H9 (cell line): ENCODE data around the gene RTP1. TPM values are rescaled to one million over a fixed set of nuclear protein-coding genes. Genes with fewer than 3 reads are reported as not detected.

ENCODE experiments used
- DNase-seq: peaks from one replicate; pipeline ENCODE4 v3.0.0-alpha.2; 2017
- H2AFZ ChIP-seq: one replicate; pipeline ENCODE4 v1.6.1; 2013; ENCODE audit warnings: mild to moderate bottlenecking, low read length, control low read depth, moderate library complexity
- H2AK5ac ChIP-seq: 2 replicates; pipeline ENCODE4 v1.6.1; 2013; ENCODE audit warnings: low read length, control low read depth, mixed read lengths; ENCODE audit not compliant: insufficient read length
- H2BK120ac ChIP-seq: one replicate; pipeline ENCODE4 v1.6.1; 2013; ENCODE audit warnings: low read depth, mild to moderate bottlenecking, low read length, control low read depth, inconsistent platforms; ENCODE audit not compliant: poor library complexity, severe bottlenecking
- H2BK12ac ChIP-seq: 2 replicates; pipeline ENCODE4 v1.6.1; 2013; ENCODE audit warnings: low read length, control low read depth, mixed read lengths, low read depth; ENCODE audit not compliant: insufficient read length
- H2BK15ac ChIP-seq: 2 replicates; pipeline ENCODE4 v1.6.1; 2013; ENCODE audit warnings: low read depth, low read length, control low read depth
- H2BK20ac ChIP-seq: one replicate; pipeline ENCODE4 v1.6.1; 2013; ENCODE audit warnings: low read depth, mild to moderate bottlenecking, low read length, control low read depth, inconsistent platforms; ENCODE audit not compliant: poor library complexity, severe bottlenecking
- H2BK5ac ChIP-seq: 2 replicates; pipeline ENCODE4 v1.6.1; 2013; ENCODE audit warnings: low read length, control low read depth, mixed read lengths; ENCODE audit not compliant: insufficient read length
- H3K14ac ChIP-seq: 2 replicates; pipeline ENCODE4 v1.6.1; 2013; ENCODE audit warnings: low read length, control low read depth; ENCODE audit not compliant: insufficient read depth
- H3K18ac ChIP-seq: 2 replicates; pipeline ENCODE4 v1.6.1; 2013; ENCODE audit warnings: low read depth, mild to moderate bottlenecking, mixed read lengths, low read length, control low read depth; ENCODE audit not compliant: insufficient read length
- H3K23ac ChIP-seq: 2 replicates; pipeline ENCODE4 v1.6.1; 2013; ENCODE audit warnings: low read length, control low read depth, mixed read lengths, low read depth; ENCODE audit not compliant: insufficient read length
- H3K23me2 ChIP-seq: 2 replicates; pipeline ENCODE4 v1.6.1; 2013; ENCODE audit warnings: low read depth, mild to moderate bottlenecking, mixed read lengths, low read length, control low read depth; ENCODE audit not compliant: insufficient read length, poor library complexity, severe bottlenecking
- H3K27ac ChIP-seq: 2 replicates; pipeline ENCODE4 v1.5.1; 2013; ENCODE audit warnings: low read length, control low read depth, mixed read lengths, low read depth; ENCODE audit not compliant: insufficient read length
- H3K27me3 ChIP-seq: 2 replicates; pipeline ENCODE4 v1.6.1; 2013; ENCODE audit warnings: low read length, control low read depth, inconsistent platforms; ENCODE audit not compliant: insufficient read depth
- H3K4ac ChIP-seq: 2 replicates; pipeline ENCODE4 v1.6.1; 2013; ENCODE audit warnings: low read depth, mild to moderate bottlenecking, control low read depth, inconsistent platforms, low read length, moderate library complexity
- H3K4me1 ChIP-seq: 2 replicates; pipeline ENCODE4 v1.6.1; 2013; ENCODE audit warnings: low read length, control low read depth, inconsistent platforms; ENCODE audit not compliant: insufficient read depth
- H3K4me2 ChIP-seq: 2 replicates; pipeline ENCODE4 v1.6.1; 2013; ENCODE audit warnings: low read length, control low read depth, mixed read lengths; ENCODE audit not compliant: insufficient read length, insufficient read depth
- H3K56ac ChIP-seq: 2 replicates; pipeline ENCODE4 v1.6.1; 2013; ENCODE audit warnings: low read depth, mild to moderate bottlenecking, mixed read lengths, low read length, control low read depth; ENCODE audit not compliant: insufficient read length
- H3K79me1 ChIP-seq: 2 replicates; pipeline ENCODE4 v1.6.1; 2013; ENCODE audit warnings: low read depth, mild to moderate bottlenecking, moderate library complexity, low read length, control low read depth, inconsistent platforms; ENCODE audit not compliant: insufficient read depth, poor library complexity, severe bottlenecking
- H3K79me2 ChIP-seq: 2 replicates; pipeline ENCODE4 v1.6.1; 2013; ENCODE audit warnings: low read length, control low read depth, inconsistent platforms; ENCODE audit not compliant: insufficient read depth
- H3K9ac ChIP-seq: 2 replicates; pipeline ENCODE4 v1.6.1; 2013; ENCODE audit warnings: low read length, control low read depth, mixed read lengths; ENCODE audit not compliant: insufficient read length; ENCODE audit errors: extremely low read depth
- H3K9me3 ChIP-seq: one replicate; pipeline ENCODE4 v1.6.1; 2013; ENCODE audit warnings: low read depth, low read length, inconsistent platforms; ENCODE audit not compliant: control insufficient read depth
- H3T11ph ChIP-seq: one replicate; pipeline ENCODE4 v1.6.1; 2013; ENCODE audit warnings: mild to moderate bottlenecking, low read length, control low read depth, inconsistent platforms
- H4K20me1 ChIP-seq: one replicate; pipeline ENCODE4 v1.6.1; 2013; ENCODE audit not compliant: control insufficient read depth, insufficient read length, insufficient read depth
- H4K5ac ChIP-seq: 2 replicates; pipeline ENCODE4 v1.6.1; 2013; ENCODE audit warnings: low read depth, mild to moderate bottlenecking, mixed read lengths, low read length, control low read depth; ENCODE audit not compliant: insufficient read length
- H4K8ac ChIP-seq: replicated peaks from 2 replicates; pipeline ENCODE4 v1.6.1; 2013; ENCODE audit warnings: low read length, control low read depth, mixed read lengths, low read depth; ENCODE audit not compliant: insufficient read length
- H4K91ac ChIP-seq: 2 replicates; pipeline ENCODE4 v1.6.1; 2013; ENCODE audit warnings: low read depth, mild to moderate bottlenecking, moderate library complexity, mixed read lengths, low read length, control low read depth; ENCODE audit not compliant: insufficient read length
- H3K27ac Mint-ChIP-seq, 3 experiments: 2 replicates in 2 of 3; 3 replicates in 1 of 3; pipeline ENCODE4 v1.8.0; 2020 to 2021; ENCODE audit warnings: mixed read lengths in 3 of 3, mild to moderate bottlenecking in 1 of 3, moderate library complexity in 1 of 3
- H3K27me3 Mint-ChIP-seq: 2 replicates; pipeline ENCODE4 v1.8.0; 2021; ENCODE audit warnings: low read depth, mild to moderate bottlenecking, moderate library complexity, mixed read lengths
- H3K36me3 Mint-ChIP-seq, 3 experiments: 2 replicates in 2 of 3; 3 replicates in 1 of 3; pipeline ENCODE4 v1.8.0; 2020 to 2021; ENCODE audit warnings: low read depth in 3 of 3, mixed read lengths in 3 of 3; ENCODE audit not compliant: insufficient read depth in 1 of 3
- H3K4me1 Mint-ChIP-seq, 2 experiments: 2 replicates each; pipeline ENCODE4 v1.8.0; 2020; ENCODE audit warnings: mixed read lengths in 2 of 2
- H3K4me3 Mint-ChIP-seq, 2 experiments: 2 replicates in 1 of 2; 3 replicates in 1 of 2; pipeline ENCODE4 v1.8.0; 2020 to 2021; ENCODE audit warnings: mild to moderate bottlenecking in 2 of 2, mixed read lengths in 2 of 2, moderate library complexity in 1 of 2
- H3K9me3 Mint-ChIP-seq, 2 experiments: 2 replicates in 1 of 2; 3 replicates in 1 of 2; pipeline ENCODE4 v1.8.0; 2020; ENCODE audit warnings: mild to moderate bottlenecking in 2 of 2, mixed read lengths in 2 of 2, moderate library complexity in 1 of 2
- WGBS: extraction: QIAGEN DNeasy Blood & Tissue Kit; methylation state at CpG from one replicate; pipeline ENCODE4 v1.1.7; 2013; ENCODE audit warnings: missing lambda C conversion rate, low lambda C conversion rate, mixed read lengths; ENCODE audit not compliant: insufficient read length; ENCODE audit errors: extremely low coverage; 5-methylcytosine and 5-hydroxymethylcytosine counted together
- total RNA-seq: library from RNA; stranded (reverse); gene quantifications from 2 replicates; pipeline ENCODE4 v1.2.1, GENCODE V29; 2021
- TF ChIP-seq, protein P1 (sequence below): fragments of 200-600 bp; sonication (generic); conservative IDR thresholded peaks from 3 replicates; pipeline ENCODE4 v1.8.0; 2021; ENCODE audit warnings: antibody characterized with exemption, mild to moderate bottlenecking

Gene RTP1
- total RNA-seq, 1 experiment from 2014 or later: 6.6 TPM

DNA sequence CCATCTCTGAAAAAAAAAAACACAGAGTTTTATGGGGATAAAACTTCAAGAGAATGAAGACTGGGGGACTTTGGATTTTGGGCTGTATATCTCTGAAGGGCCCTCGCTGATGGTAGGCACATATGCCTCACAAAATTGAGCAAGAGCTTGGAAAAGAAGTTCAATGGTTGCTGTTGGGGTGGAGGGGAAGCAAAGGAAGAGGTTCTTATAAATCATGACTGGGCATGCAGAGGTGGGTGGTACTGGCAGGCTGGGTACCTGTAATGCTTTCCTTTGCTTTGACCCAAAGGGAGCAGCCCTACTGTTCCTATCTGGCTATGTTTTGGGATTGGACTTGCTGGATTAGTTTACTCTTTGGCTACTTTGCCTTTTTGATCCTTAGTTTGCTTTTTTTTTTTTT lies 6.0 kb upstream of the RTP1 start:
- H2AFZ ChIP-seq: no peak overlapping the region
- H2AK5ac ChIP-seq: no peak overlapping the region
- no peaks in the 10 kb centered on the region for H3K79me2 ChIP-seq
- no peak overlapping the region for H2BK15ac ChIP-seq
- Mint-ChIP-seq H3K36me3 (peaks cover 0 to 21% (median 0%) of the 10 kb centered on the region in 3 experiments; a peak in 3 of 7 replicates), H3K4me3 (no peak overlapping the region), H3K27ac (0 out of 7 replicates have a peak overlapping the region, but pooled peaks of 1 of the 3 experiments have one; percentile 14), H3K27me3 (no peaks in the 10 kb centered on the region), H3K9me3 (peaks cover 0 to 2% of the 10 kb centered on the region in 2 experiments; a peak in 1 of 5 replicates), H3K4me1 (peaks cover 13 to 35% of the 10 kb centered on the region in 2 experiments)
- H3K18ac ChIP-seq: no peak overlapping the region
- peaks cover 11% of the 10 kb centered on the region for H3K4me1 ChIP-seq
- H3K4me2 ChIP-seq: no peak overlapping the region
- TF ChIP-seq, protein P1, sequence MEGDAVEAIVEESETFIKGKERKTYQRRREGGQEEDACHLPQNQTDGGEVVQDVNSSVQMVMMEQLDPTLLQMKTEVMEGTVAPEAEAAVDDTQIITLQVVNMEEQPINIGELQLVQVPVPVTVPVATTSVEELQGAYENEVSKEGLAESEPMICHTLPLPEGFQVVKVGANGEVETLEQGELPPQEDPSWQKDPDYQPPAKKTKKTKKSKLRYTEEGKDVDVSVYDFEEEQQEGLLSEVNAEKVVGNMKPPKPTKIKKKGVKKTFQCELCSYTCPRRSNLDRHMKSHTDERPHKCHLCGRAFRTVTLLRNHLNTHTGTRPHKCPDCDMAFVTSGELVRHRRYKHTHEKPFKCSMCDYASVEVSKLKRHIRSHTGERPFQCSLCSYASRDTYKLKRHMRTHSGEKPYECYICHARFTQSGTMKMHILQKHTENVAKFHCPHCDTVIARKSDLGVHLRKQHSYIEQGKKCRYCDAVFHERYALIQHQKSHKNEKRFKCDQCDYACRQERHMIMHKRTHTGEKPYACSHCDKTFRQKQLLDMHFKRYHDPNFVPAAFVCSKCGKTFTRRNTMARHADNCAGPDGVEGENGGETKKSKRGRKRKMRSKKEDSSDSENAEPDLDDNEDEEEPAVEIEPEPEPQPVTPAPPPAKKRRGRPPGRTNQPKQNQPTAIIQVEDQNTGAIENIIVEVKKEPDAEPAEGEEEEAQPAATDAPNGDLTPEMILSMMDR: no peak
- H4K8ac ChIP-seq: no peak overlapping the region
- H3K14ac ChIP-seq: no peak overlapping the region
- no peak for DNase-seq
- no peak overlapping the region for H3K56ac ChIP-seq
- no peak overlapping the region for H4K91ac ChIP-seq
- H3K4ac ChIP-seq: no peak overlapping the region
- H4K20me1 ChIP-seq: no peaks in the 10 kb centered on the region
- no peaks in the 10 kb centered on the region for H3K27me3 ChIP-seq
- H3K9ac ChIP-seq: no peak overlapping the region
- no peak overlapping the region for H2BK12ac ChIP-seq
- no peak overlapping the region for H3K23ac ChIP-seq
- H2BK20ac ChIP-seq: no peak overlapping the region
- no peaks in the 10 kb centered on the region for H3K9me3 ChIP-seq
- no peak overlapping the region for H3T11ph ChIP-seq
- no peak overlapping the region for H2BK5ac ChIP-seq
- H2BK120ac ChIP-seq: no peak overlapping the region
- H3K27ac ChIP-seq: no peak overlapping the region
- no peaks in the 10 kb centered on the region for H3K23me2 ChIP-seq
- no peaks in the 10 kb centered on the region for H3K79me1 ChIP-seq
- no peak overlapping the region for H4K5ac ChIP-seq
- no CpG with 5 or more reads among the region's 1 CpG for WGBS
